NOMO-1 treated with DMSO at 0.1 percent for 48 hours (cell line): ENCODE results near the gene SIRT7.

ENCODE experiments used
- DNase-seq: peaks from one replicate; lab custom pipeline; 2025; ENCODE audit not compliant: unreplicated experiment; lab: John Stamatoyannopoulos, UW

Gene SIRT7

GRCh38 chr17:81906476-81907218 lies 11.3 kb downstream of the SIRT7 start:
- DNase-seq, result no peak

DNA sequence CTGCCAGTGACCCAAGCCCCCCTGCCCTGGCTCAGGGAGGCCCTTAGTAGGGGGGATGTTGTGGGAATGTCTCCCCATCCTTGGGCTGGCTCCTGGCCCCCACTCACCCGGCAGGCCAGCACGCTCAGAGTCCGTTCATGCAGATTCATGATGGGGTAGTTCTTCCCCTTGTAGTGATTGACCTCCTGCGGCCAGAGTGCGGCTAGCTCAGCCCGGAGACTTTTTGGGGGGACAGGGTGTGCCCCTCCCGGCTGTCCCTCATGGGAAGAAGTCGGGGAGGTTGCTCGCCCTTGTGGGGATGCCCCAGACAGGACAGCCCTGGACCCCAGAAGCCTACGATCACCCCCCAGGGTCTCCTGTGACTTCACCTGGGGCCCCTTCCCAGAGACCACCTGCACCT lies 12.0 kb downstream of the SIRT7 start:
- DNase-seq, result no peak

DNA sequence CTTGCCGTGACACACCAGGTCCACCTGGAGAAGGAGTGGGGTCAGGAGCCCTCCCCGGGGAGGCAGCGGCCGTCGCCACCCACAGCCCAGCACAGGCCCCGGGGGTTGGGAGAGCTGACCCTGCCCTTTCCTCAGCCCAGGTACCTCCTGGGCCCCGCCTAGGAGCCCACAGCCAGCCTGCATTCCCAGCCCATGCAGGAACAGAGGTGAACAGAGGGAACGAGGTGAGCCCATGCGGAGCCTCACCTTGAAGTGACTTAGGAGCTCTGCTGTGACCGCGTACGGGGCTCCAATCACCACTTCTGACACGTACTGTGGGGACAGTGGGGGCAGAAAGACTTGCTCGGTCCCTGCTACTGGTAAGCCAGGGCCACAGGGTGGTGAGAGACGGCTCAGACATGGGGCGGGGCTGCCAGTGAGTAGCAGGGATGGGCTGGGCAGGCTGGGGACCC lies 12.5 kb downstream of the SIRT7 start:
- no peak for DNase-seq

DNA sequence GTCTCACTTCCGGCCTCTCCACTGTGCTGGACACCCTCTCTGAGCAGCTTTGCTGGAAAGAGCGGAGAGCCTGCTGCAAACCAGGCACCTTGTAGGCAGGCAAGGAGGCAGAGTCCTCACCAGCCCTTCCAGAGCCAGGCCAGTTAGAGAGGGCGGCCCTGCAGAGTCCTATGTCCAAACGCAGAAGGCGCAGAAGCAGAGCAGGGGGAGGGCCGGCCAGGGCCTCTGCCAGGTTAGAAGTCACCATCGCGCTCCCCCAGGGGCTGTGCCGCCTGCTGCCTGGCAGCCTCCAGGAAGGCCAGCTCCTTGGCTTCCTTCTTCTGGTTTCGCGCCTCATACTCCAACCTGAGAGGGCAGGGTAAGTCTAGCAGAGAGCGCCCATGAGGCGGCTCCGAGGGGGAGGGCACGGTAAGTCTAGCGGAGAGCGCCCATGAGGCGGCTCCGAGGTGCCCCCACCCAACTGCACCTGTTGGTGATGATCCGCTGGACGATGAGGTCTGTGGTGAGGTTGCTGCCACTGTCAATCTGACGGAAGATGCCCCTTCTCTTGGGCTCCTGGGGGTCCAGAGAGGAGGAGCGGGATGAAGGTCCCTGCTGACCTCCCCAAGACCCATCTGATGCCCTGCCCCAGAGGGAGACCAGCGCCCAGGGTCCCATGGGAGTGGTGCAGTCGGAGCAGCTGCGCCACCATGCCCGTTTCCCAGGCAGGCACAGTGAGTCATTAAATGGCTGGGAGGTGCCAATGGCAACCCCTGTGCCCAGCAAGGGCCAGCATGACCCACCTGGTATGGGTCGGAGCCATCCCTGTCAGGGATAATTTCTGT lies 13.2 kb downstream of the SIRT7 start:
- no peak for DNase-seq

GRCh38 chr17:81903896-81904599 lies 13.9 kb downstream of the SIRT7 start:
- no peak for DNase-seq

DNA sequence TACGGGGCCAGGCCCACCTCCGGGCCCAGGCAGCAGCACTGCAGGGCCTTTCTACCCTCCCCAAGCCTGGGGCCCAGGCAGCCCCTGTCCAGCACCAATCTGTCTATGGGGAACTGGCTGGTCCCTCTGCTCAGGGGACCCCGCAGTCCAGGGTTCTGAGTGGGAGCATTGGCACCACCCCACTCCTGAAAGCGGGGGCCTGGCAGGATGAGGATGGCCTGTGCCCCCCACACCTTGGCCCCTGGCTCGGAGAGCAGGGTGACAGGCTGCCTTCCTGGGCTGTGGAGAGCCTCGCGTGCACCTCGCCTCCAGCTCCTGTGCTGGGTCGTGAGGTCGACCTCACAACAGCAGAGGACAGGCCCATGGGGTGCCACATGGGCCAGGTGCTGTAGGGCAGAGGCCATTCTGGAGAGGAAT lies 14.6 kb downstream of the SIRT7 start:
- no peak for DNase-seq

- DNase-seq, result no peak
These were observed 15.1 kb downstream of the SIRT7 start for GRCh38 chr17:81902653-81903414.

- no peak for DNase-seq
These were observed 15.8 kb downstream of the SIRT7 start, which contains the start of gene NPB for GRCh38 chr17:81902023-81902652. NPB (plus strand) TSS chr17:81902238; CDS start chr17:81902278, 40 bp downstream.

DNA sequence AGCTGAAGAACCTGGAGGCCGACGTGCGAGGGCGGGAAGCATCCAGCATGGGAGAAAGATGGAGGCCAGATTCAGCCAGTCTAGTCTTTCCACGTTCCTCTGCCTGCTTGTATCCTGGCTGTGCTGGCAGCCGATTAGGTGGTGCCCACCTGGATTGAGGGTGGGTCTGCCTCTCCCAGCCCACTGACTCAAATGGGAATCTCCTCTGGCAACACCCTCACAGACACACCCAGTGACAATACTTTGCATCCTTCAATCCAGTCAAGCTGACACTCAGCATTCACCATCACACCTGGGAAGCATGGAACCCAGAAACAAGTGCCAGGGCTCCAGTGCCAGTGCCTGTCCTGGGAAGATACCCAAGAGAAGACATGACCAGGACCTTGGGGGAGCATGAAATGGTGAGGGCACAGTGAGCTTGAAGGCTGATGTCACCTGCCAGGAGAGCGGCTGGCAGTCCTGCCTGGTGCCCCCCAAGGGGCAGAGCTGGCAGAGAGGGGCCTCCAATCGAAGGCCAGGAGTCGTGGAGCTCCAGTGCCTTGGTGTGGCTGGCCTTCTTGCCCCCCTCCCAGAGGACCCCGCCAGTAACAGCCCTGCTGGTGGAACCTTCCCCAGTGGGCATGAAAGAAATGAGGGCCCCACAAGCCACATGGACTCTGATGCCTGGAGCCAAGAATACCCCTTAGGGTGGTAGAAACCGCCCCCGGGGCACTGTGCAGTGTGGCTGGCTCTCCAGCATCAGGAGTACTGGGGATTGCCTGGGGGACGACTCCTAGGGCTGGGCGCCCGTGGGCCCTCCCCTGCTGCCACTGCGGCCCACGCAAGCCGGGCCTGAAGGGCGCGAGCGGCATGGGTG lies 16.6 kb downstream of the SIRT7 start:
- DNase-seq, result no peak

GRCh38 chr17:81900181-81900820 lies 17.7 kb downstream of the SIRT7 start:
- DNase-seq, result no peak

GRCh38 chr17:81899514-81900166 lies 18.3 kb downstream of the SIRT7 start:
- no peak for DNase-seq

DNA sequence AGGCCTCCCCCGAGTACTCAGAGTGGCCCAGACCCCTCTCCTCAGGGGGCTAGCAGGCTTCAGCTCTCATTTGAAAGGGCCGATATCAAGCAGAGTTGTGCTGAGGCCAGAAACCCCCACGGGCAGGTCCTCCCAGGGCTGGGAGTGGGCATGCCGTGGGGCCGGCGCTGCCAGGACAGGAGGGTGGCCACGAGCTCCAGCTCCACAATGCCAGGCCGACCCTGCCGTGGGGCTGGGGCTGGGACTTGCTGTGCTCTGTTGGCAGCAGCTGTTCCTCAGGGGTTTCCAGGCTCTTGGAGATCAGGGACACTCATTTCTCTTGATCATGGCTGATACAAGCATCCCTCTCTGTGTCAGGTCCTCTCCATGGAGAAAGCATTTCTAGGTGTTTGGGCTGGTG lies 19.1 kb downstream of the SIRT7 start:
- no peak for DNase-seq

DNA sequence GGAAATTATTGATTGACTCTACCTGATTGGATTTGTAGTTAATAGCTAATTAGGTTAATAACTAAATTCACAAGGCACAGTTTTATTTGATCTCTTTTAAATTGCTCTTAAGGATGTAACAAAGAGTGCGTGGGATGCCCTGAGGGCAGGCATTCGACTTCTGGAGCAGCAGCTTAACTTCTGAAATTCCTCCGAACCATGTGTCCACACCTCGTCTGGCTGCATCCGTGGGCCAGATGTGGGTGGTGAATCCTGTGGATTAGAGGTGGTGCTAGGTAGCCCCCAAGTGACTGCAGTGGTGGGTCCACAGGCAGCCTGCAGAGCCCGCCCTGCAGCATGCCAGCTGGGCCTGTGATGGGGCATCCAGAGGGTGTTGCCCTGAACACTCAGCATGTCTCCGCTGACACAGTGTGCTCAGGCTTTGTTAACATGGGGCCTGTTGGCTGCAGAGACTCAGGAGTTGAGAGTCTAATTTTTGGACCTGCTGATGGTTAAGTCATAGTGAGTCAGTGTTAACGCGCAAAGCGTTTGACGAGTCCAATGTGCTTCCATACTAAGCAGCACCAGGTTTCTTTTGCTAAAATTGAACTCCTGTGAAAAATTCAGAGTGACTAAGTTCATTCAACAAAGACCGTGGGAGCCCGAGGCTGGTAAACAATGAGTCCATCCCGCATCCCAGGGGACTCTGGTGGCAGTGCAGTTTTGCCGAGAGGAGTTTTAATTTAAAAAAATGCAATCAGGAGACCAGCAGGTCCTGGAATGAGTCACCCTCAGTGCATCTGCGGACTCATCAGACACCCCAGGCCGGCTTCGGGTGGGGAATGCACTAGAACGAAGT lies 19.7 kb downstream of the SIRT7 start:
- no peak for DNase-seq

DNA sequence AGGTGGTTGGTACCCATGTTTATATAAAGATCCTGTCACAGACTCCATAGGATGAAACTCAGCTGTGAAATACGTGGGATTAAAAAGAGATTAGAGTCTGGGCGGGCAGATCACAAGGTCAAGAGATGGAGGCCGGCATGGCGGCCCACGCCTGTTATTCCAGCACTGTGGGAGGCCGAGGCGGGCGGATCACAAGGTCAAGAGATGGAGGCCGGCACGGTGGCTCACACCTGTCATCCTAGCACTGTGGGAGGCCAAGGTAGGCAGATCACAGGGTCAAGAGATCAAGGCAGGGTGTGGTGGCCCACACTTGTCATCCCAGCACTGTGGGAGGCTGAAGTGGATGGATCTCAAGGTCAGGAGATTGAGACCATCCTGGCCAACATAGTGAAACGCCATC lies 22.6 kb downstream of the SIRT7 start:
- no peak for DNase-seq

GRCh38 chr17:81891303-81891552 lies 26.7 kb downstream of the SIRT7 start:
- DNase-seq, result no peak

DNA sequence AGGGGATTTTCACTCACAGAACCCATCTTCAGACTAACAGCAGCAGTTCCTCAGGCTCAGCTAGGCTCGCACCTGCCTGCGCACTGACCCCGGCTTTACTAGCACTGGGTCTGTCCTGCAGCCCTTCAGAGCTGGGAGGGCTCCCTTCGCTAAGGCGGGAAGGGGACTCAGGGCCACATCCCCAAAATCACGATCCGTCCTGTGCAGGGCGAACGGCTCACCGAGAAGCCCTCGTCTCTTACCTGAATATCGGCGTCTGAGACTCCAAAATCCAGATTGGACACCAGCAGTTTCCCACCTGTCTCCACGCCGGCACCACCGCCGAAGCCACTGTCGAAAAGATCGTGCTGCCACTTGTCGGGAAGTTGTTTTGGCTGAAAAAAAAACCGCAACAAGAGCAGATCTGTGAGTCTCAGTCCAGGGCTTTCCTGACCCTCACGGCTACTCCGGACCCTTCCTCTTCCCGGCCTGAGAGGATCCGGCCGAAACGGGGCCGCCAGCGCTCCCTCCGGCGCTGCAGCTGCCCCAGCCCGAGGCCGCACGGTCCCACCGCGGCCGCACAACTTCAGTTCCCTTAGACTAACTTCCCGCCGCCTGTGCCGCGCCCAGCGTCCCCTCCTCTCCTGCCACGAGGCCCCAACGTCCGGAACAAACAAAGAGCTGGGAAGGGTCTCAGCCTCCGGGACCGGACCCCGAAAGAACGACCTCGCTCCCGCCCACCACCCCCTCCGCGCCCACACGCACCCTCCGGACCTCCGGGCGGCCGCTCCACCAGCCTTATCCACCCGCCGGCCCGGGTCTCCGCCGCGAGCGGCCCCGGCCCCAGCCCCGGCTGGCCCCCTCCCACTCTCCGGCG lies 27.3 kb downstream of the SIRT7 start:
- DNase-seq, result no peak

DNA sequence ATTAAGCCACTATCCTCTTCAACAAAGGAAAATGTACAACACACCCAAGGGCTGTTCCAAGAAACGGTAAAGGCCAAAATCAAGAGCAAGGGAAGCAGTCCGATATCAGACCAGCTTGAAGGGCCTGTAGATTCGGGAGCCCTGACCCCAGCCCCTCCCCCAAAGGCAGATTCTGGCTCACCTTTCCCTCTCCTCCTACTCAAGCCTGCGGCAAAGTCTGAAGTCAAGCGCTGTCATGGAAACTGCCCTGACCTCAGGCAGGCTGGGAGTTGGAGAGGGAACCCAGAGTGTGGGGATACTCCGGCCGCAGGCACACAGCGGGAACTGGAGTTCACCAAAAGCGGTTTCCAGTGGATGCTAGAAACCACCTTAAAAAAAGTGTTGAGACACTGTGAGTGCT lies 28.4 kb downstream of the SIRT7 start:
- DNase-seq, result no peak
